ENCODE measurements around the gene PGAM5.

GRCh38 chr12:132766380-132767085 is 55.9 kb downstream of the PGAM5 start:
- TF ChIP-seq CTCF (IDR thresholded peaks at IDR 0.05) (no peak), POLR2A (IDR thresholded peaks at IDR 0.05) (no peak)
